HepG2 (cell line): ENCODE measurements around the gene RING1. TPM values are rescaled to one million over a fixed set of nuclear protein-coding genes. Genes with fewer than 3 reads are reported as not detected.

Experiments used
- ATAC-seq: fragments of 200-7000 bp; cut with Tn5 transposase; 3 replicates; pipeline ENCODE4 v1.9.1; 2020; ENCODE audit warnings: mild to moderate bottlenecking, moderate library complexity
- BruUV-seq: library from RNA; stranded (reverse); fragments of 400-500 nt; replicated peaks from 2 replicates; lab custom pipeline; 2021; lab: Mats Ljungman, UMichigan
- CTCF ChIA-PET: fragments of 300-600 bp; formaldehyde crosslinking; extraction: SDS; loops from one replicate; lab custom pipeline; 2021; ENCODE audit warnings: low total read pairs, inconsistent platforms, low intra/inter-chr PET ratio; lab: Yijun Ruan, JAX
- POLR2A ChIA-PET: fragments of 350-600 bp; sonication (Branson Sonifier 250); formaldehyde crosslinking; loops from one replicate; lab custom pipeline; 2020; ENCODE audit warnings: antibody characterized with exemption, inconsistent platforms; lab: Yijun Ruan, JAX
- DNase-seq: peaks from one replicate; pipeline ENCODE4 v3.0.0-alpha.2; 2015; ENCODE audit warnings: low spot score
- FAIRE-seq: peaks from 3 replicates; lab custom pipeline; 2011; peaks lifted over from hg19 to GRCh38; lab: Jason Lieb, UNC
- H2AFZ ChIP-seq: one replicate; pipeline ENCODE4 v1.6.1; 2011; ENCODE audit warnings: low read length, inconsistent platforms
- H3K27ac ChIP-seq: fragments of 300-600 bp; 3 replicates; pipeline ENCODE4 v1.8.0; 2011; ENCODE audit warnings: mixed run types, mild to moderate bottlenecking, mixed read lengths, low read length, inconsistent platforms; ENCODE audit not compliant: insufficient read depth; ENCODE audit errors: extremely low read length
- H3K27me3 ChIP-seq, 2 experiments: fragments of 200-600 bp in 1 of 2; 2 replicates in 1 of 2; 3 replicates in 1 of 2; pipeline versions ENCODE4 v1.6.0 to v1.8.0; 2011; ENCODE audit warnings: low read length in 2 of 2, mild to moderate bottlenecking in 2 of 2, moderate library complexity in 2 of 2, inconsistent platforms in 1 of 2; ENCODE audit not compliant: insufficient read depth in 2 of 2, control insufficient read depth in 1 of 2
- H3K36me3 ChIP-seq, 2 experiments: fragments of 200-600 bp in 1 of 2; replicated peaks in 1 of 2; 2 replicates in 1 of 2; 3 replicates in 1 of 2; pipeline versions ENCODE4 v1.5.1 to v1.8.0; 2011; ENCODE audit warnings: low read length in 2 of 2, inconsistent platforms in 1 of 2; ENCODE audit not compliant: insufficient read depth in 2 of 2, control insufficient read depth in 1 of 2
- H3K4me1 ChIP-seq: 2 replicates; pipeline ENCODE4 v1.5.1; 2012; ENCODE audit warnings: low read length, inconsistent platforms; ENCODE audit not compliant: insufficient read depth
- H3K4me2 ChIP-seq: 2 replicates; pipeline ENCODE4 v1.6.0; 2011; ENCODE audit warnings: low read depth, low read length, inconsistent platforms
- H3K4me3 ChIP-seq, 3 experiments: fragments of 200-600 bp in 1 of 3; sonication (generic), shearing (Covaris generic) in 1 of 3; replicated peaks in 1 of 3; 2 replicates each; pipeline ENCODE4 v1.5.1; 2011 to 2016; ENCODE audit warnings: low read length in 3 of 3, inconsistent platforms in 2 of 3, low read depth in 2 of 3, mild to moderate bottlenecking in 2 of 3, control low read depth in 1 of 3, mixed read lengths in 1 of 3; ENCODE audit not compliant: insufficient read depth in 1 of 3
- H3K79me2 ChIP-seq: one replicate; pipeline ENCODE4 v1.6.1; 2011; ENCODE audit warnings: low read length, inconsistent platforms; ENCODE audit not compliant: insufficient read depth
- H3K9ac ChIP-seq: 2 replicates; pipeline ENCODE4 v1.6.0; 2011; ENCODE audit warnings: mild to moderate bottlenecking, low read depth, low read length, inconsistent platforms; ENCODE audit not compliant: insufficient read depth
- H3K9me3 ChIP-seq: 2 replicates; pipeline ENCODE4 v1.5.1; 2012; ENCODE audit warnings: mild to moderate bottlenecking, low read length
- H4K20me1 ChIP-seq: 2 replicates; pipeline ENCODE4 v1.6.0; 2011; ENCODE audit warnings: inconsistent platforms, mild to moderate bottlenecking, low read length, moderate library complexity; ENCODE audit not compliant: insufficient read depth
- CCDC6 ChIP-seq: sonication (generic); formaldehyde crosslinking; IDR thresholded peaks from 2 replicates; pipeline ENCODE4 v1.8.1; 2022; ENCODE audit warnings: mild to moderate bottlenecking, missing genetic modification reagents, moderate library complexity
- IRX3 ChIP-seq: sonication (generic); formaldehyde crosslinking; IDR thresholded peaks from 2 replicates; pipeline ENCODE4 v1.8.1; 2023; ENCODE audit warnings: mild to moderate bottlenecking, low read depth, missing genetic modification reagents, borderline replicate concordance
- NONO ChIP-seq, 2 experiments: fragments of 450-650 bp in 1 of 2; sonication (generic) in 1 of 2; formaldehyde crosslinking in 1 of 2; IDR thresholded peaks in 1 of 2; conservative IDR thresholded peaks in 1 of 2; 2 replicates each; pipeline versions ENCODE4 v1.6.1 to v1.8.0; 2017 to 2022; ENCODE audit warnings: mild to moderate bottlenecking in 1 of 2, missing genetic modification reagents in 1 of 2, moderate library complexity in 1 of 2
- ZNF121 ChIP-seq: sonication (generic); formaldehyde crosslinking; IDR thresholded peaks from 2 replicates; pipeline ENCODE4 v1.5.0; 2020; ENCODE audit warnings: mild to moderate bottlenecking, missing genetic modification reagents
- ZNF784 ChIP-seq: sonication (generic); formaldehyde crosslinking; IDR thresholded peaks from 2 replicates; pipeline ENCODE4 v1.5.1; 2020; ENCODE audit warnings: missing genetic modification reagents, mild to moderate bottlenecking, borderline replicate concordance
- WGBS: methylation state at CpG from one replicate; pipeline ENCODE4 v1.1.6; 2017; ENCODE audit warnings: low lambda C conversion rate; 5-methylcytosine and 5-hydroxymethylcytosine counted together
- in situ Hi-C: cut with HindIII; loops from 2 replicates; pipeline ENCODE4 v1.10.0; 2017; ENCODE audit warnings: low pct_unique_long_range_greater_than_20kb; ENCODE audit not compliant: extremely low pct_ligation_motif_present
- intact Hi-C: fragments of 100-400 bp; cut with micrococcal nuclease; formaldehyde crosslinking; loops from one replicate; pipeline ENCODE4 v1.10.0; 2022; ENCODE audit not compliant: unreplicated experiment
- polyA plus RNA-seq, 8 experiments: library from polyadenylated mRNA; depleted of rRNA in 3 of 8; stranded (reverse) in 7 of 8; unstranded in 1 of 8; fragments of >200 nt; fragmentation: Illumina TruSeq in 4 of 8; extraction: Trizol in 4 of 8; gene quantifications; 2 replicates each; pipeline versions ENCODE4 v1.2.1 to v1.2.3, GENCODE V29; 2011 to 2016; ENCODE audit warnings: low read depth in 4 of 8, missing spikeins in 1 of 8, mixed read lengths in 1 of 8; ENCODE audit not compliant: insufficient read depth in 1 of 8
- total RNA-seq, 5 experiments: library from RNA; depleted of rRNA; stranded (reverse); fragments of >200 nt; fragmentation: Illumina TruSeq; extraction: Trizol; gene quantifications; 2 replicates each; pipeline ENCODE4 v1.2.3, GENCODE V29; 2016; ENCODE audit warnings: low read depth in 1 of 5

RING1 gene
- total and polyA plus RNA-seq, 2 of the 13 experiments (the other 11 are each of a cell fraction or from before 2014, with no cell fraction given), result 23.9 to 33.6 TPM

GRCh38 chr6:33189164-33189563 is 19.1 kb upstream of the RING1 start:
- CTCF ChIA-PET, result no interaction called here
- Histone ChIP-seq H3K27ac (no peak overlapping the region), H3K9ac (no peak overlapping the region), H3K27me3 (peaks cover 0 to 15% of the 10 kb centered on the region in 2 experiments; a peak in 2 of 5 replicates), H3K36me3 (peaks cover 0 to 2% of the 10 kb centered on the region in 2 experiments; a peak in 2 of 5 replicates), H3K9me3 (peaks cover 2% of the 10 kb centered on the region; the same call in 1 of the 2 replicates), H3K4me3 (no peak overlapping the region), H3K79me2 (no peaks in the 10 kb centered on the region), H3K4me2 (no peak overlapping the region), H3K4me1 (peaks cover 28% of the 10 kb centered on the region), H4K20me1 (no peaks in the 10 kb centered on the region), H2AFZ (no peak overlapping the region)
- in situ Hi-C loops (no loop called here), intact Hi-C loops (no loop called here)
- no peak for ATAC-seq
- 56% methylated on average over 7 of the region's 8 CpGs for WGBS
- POLR2A ChIA-PET, result interaction anchor here (2.5 kb wide), 1 partner anchor 10 kb away, joined by 20 read pairs; no protein-coding TSS in a partner anchor
- BruUV-seq, result no TSS peak
- no peak for DNase-seq
- TF ChIP-seq CCDC6 (CRISPR knock-in tag), result no peak
- no peak for FAIRE-seq

- ChIA-PET CTCF (no interaction called here), POLR2A (interaction anchor here (0.9 to 2.5 kb wide), 5 partner anchors 9 to 218 kb away, joined by 3 to 20 read pairs (median 7); partner anchors contain the start of genes HSD17B8 and RING1)
- H3K27ac ChIP-seq, result no peak overlapping the region
- ATAC-seq (no peak), DNase-seq (no peak), FAIRE-seq (no peak)
- 27% methylated on average over 7 of the region's 7 CpGs for WGBS
- H3K9me3 ChIP-seq, result no peaks in the 10 kb centered on the region
- no peak overlapping the region for H3K4me3 ChIP-seq
- no peak overlapping the region for H3K9ac ChIP-seq
- peaks cover 28% of the 10 kb centered on the region for H3K4me1 ChIP-seq
- peaks cover 4 to 9% of the 10 kb centered on the region in 2 experiments for H3K36me3 ChIP-seq
- intact Hi-C loops (no loop called here), in situ Hi-C loops (no loop called here)
- peak overlapping the region; percentile 66 for H3K4me2 ChIP-seq
- H4K20me1 ChIP-seq, result no peaks in the 10 kb centered on the region
- BruUV-seq, result no TSS peak
- no peak for TF ChIP-seq ZNF784
- no peak for TF ChIP-seq IRX3 (CRISPR knock-in tag)
- TF ChIP-seq ZNF121, result peak; percentile 38
- TF ChIP-seq NONO (IDR thresholded peaks at IDR 0.05), result 0 out of 2 replicates have a peak, but pooled peaks have one; percentile 71
- TF ChIP-seq NONO (CRISPR knock-in tag; conservative IDR thresholded peaks at IDR 0.05), result no peak
- no peak overlapping the region for H2AFZ ChIP-seq
- peaks cover 0 to 15% of the 10 kb centered on the region in 2 experiments; a peak in 2 of 5 replicates for H3K27me3 ChIP-seq
- H3K79me2 ChIP-seq, result no peaks in the 10 kb centered on the region
These were observed 18.5 kb upstream of the RING1 start for GRCh38 chr6:33189625-33190448.
